Activated T-helper 1 cell treated with anti-CD3 and anti-CD28 coated beads, Interleukin-12 subunit alpha, Interleukin-12 subunit beta, Interleukin-2, Interleukin-4 antibody, amounts not matched to agents 30 ng/mL and 10 ng/mL and 1 ng/mL, durations not matched to agents 14 hours and 24 hours and 36 hours (primary cell): Measurements from ENCODE around the gene GRHPR. TPM values are rescaled to one million over a fixed set of nuclear protein-coding genes. Genes with fewer than 3 reads are reported as not detected.

Source experiments
- DNase-seq: peaks from one replicate; pipeline ENCODE4 v3.0.0; 2021; ENCODE audit warnings: low spot score
- H3K27ac Mint-ChIP-seq: one replicate; pipeline ENCODE4 v1.8.0; 2021; ENCODE audit warnings: mild to moderate bottlenecking, mixed read lengths
- H3K27me3 Mint-ChIP-seq: one replicate; pipeline ENCODE4 v1.8.0; 2022; ENCODE audit warnings: mild to moderate bottlenecking, moderate library complexity, mixed read lengths; ENCODE audit not compliant: insufficient read depth
- H3K36me3 Mint-ChIP-seq: one replicate; pipeline ENCODE4 v1.8.0; 2021; ENCODE audit warnings: low read depth, mixed read lengths
- H3K4me1 Mint-ChIP-seq: one replicate; pipeline ENCODE4 v1.8.0; 2021; ENCODE audit warnings: low read depth, mixed read lengths
- H3K4me3 Mint-ChIP-seq: one replicate; pipeline ENCODE4 v1.8.0; 2021; ENCODE audit warnings: mild to moderate bottlenecking, moderate library complexity, mixed read lengths
- H3K9me3 Mint-ChIP-seq: one replicate; pipeline ENCODE4 v1.8.0; 2021; ENCODE audit warnings: mixed read lengths
- intact Hi-C: fragments of 100-400 bp; cut with micrococcal nuclease; formaldehyde crosslinking; loops from one replicate; pipeline ENCODE4 v1.15.1; 2024
- total RNA-seq: library from RNA; stranded (reverse); gene quantifications from 2 replicates; pipeline ENCODE4 v1.2.3, GENCODE V29; 2022

Gene GRHPR
- total RNA-seq = 74.8 and 75.7 TPM in 2 replicates

- DNase-seq = peak; percentile 86
- peaks cover 14% of the 10 kb centered on the region for H3K4me1 Mint-ChIP-seq
- peaks cover 12% of the 10 kb centered on the region for H3K36me3 Mint-ChIP-seq
- intact Hi-C loops = no loop called here
- peak within 1 kb of the TSS; percentile 97 for H3K4me3 Mint-ChIP-seq
- peak within 1 kb of the TSS; percentile 84 for H3K27ac Mint-ChIP-seq
- no peaks in the 10 kb centered on the region for H3K27me3 Mint-ChIP-seq
- no peaks in the 10 kb centered on the region for H3K9me3 Mint-ChIP-seq
Measured at GRCh38 chr9:37422289-37423104, at the start of gene GRHPR. Gene GRHPR (plus strand): TSS chr9:37422696. CDS start chr9:37422751, 55 bp downstream.

- Mint-ChIP-seq H3K4me3 (no peak overlapping the region), H3K27me3 (peaks cover 9% of the 10 kb centered on the region), H3K4me1 (no peaks in the 10 kb centered on the region), H3K9me3 (no peaks in the 10 kb centered on the region), H3K27ac (no peak overlapping the region), H3K36me3 (no peaks in the 10 kb centered on the region)
- intact Hi-C loops = no loop called here
- no peak for DNase-seq
Measured at GRCh38 chr9:37372839-37373238, 49.7 kb upstream of the GRHPR start.

- Mint-ChIP-seq H3K27ac (no peak overlapping the region), H3K36me3 (no peaks in the 10 kb centered on the region), H3K9me3 (no peaks in the 10 kb centered on the region), H3K27me3 (peaks cover 9% of the 10 kb centered on the region), H3K4me3 (no peak overlapping the region), H3K4me1 (no peaks in the 10 kb centered on the region)
- intact Hi-C loops = no loop called here
- DNase-seq = no peak
Measured at GRCh38 chr9:37373621-37374020, 48.9 kb upstream of the GRHPR start.

GRCh38 chr9:37374892-37375291 lies 47.6 kb upstream of the GRHPR start:
- Mint-ChIP-seq H3K27me3 (peaks cover 10% of the 10 kb centered on the region), H3K4me1 (no peaks in the 10 kb centered on the region), H3K27ac (no peak overlapping the region), H3K4me3 (no peak overlapping the region), H3K9me3 (no peaks in the 10 kb centered on the region), H3K36me3 (no peaks in the 10 kb centered on the region)
- intact Hi-C loops = no loop called here
- no peak for DNase-seq

- DNase-seq = no peak
- no peak overlapping the region for H3K4me3 Mint-ChIP-seq
- no peaks in the 10 kb centered on the region for H3K36me3 Mint-ChIP-seq
- H3K9me3 Mint-ChIP-seq = no peaks in the 10 kb centered on the region
- intact Hi-C loops = no loop called here
- H3K4me1 Mint-ChIP-seq = no peaks in the 10 kb centered on the region
- peaks cover 11% of the 10 kb centered on the region for H3K27me3 Mint-ChIP-seq
- H3K27ac Mint-ChIP-seq = no peak overlapping the region
Measured at GRCh38 chr9:37377688-37378612, 44.5 kb upstream of the GRHPR start.

GRCh38 chr9:37378613-37379004 lies 43.9 kb upstream of the GRHPR start:
- H3K36me3 Mint-ChIP-seq = no peaks in the 10 kb centered on the region

GRCh38 chr9:37379835-37380234 lies 42.7 kb upstream of the GRHPR start:
- Mint-ChIP-seq H3K4me3 (no peak overlapping the region), H3K4me1 (no peaks in the 10 kb centered on the region), H3K36me3 (no peaks in the 10 kb centered on the region), H3K9me3 (no peaks in the 10 kb centered on the region), H3K27ac (no peak overlapping the region), H3K27me3 (peaks cover 9% of the 10 kb centered on the region)
- DNase-seq = no peak
- intact Hi-C loops = no loop called here

More at GRCh38 chr9:37378613-37379004, 43.9 kb upstream of the GRHPR start:
- intact Hi-C loops = no loop called here
- Mint-ChIP-seq H3K4me1 (no peaks in the 10 kb centered on the region), H3K4me3 (no peak overlapping the region), H3K27ac (no peak overlapping the region), H3K27me3 (peaks cover 12% of the 10 kb centered on the region), H3K9me3 (no peaks in the 10 kb centered on the region)
- no peak for DNase-seq

- H3K4me1 Mint-ChIP-seq = no peaks in the 10 kb centered on the region
- intact Hi-C loops = no loop called here
- no peak overlapping the region for H3K27ac Mint-ChIP-seq
- H3K27me3 Mint-ChIP-seq = peaks cover 7% of the 10 kb centered on the region
- no peak for DNase-seq
- H3K9me3 Mint-ChIP-seq = no peaks in the 10 kb centered on the region
- no peaks in the 10 kb centered on the region for H3K36me3 Mint-ChIP-seq
- no peak overlapping the region for H3K4me3 Mint-ChIP-seq
Measured at GRCh38 chr9:37380570-37380969, 41.9 kb upstream of the GRHPR start.

GRCh38 chr9:37381094-37381741 lies 41.3 kb upstream of the GRHPR start:
- Mint-ChIP-seq H3K4me3 (no peak overlapping the region), H3K27ac (no peak overlapping the region), H3K9me3 (no peaks in the 10 kb centered on the region), H3K36me3 (no peaks in the 10 kb centered on the region), H3K27me3 (peaks cover 7% of the 10 kb centered on the region), H3K4me1 (no peaks in the 10 kb centered on the region)
- DNase-seq = no peak
- intact Hi-C loops = no loop called here

- Mint-ChIP-seq H3K27me3 (peaks cover 4% of the 10 kb centered on the region), H3K27ac (no peak overlapping the region), H3K36me3 (no peaks in the 10 kb centered on the region), H3K4me1 (no peaks in the 10 kb centered on the region), H3K4me3 (no peak overlapping the region), H3K9me3 (no peaks in the 10 kb centered on the region)
- DNase-seq = no peak
- intact Hi-C loops = no loop called here
Measured at GRCh38 chr9:37382161-37382981, 40.1 kb upstream of the GRHPR start.

GRCh38 chr9:37382982-37383357 lies 39.5 kb upstream of the GRHPR start:
- no peak overlapping the region for H3K4me3 Mint-ChIP-seq
- intact Hi-C loops = no loop called here
- H3K9me3 Mint-ChIP-seq = no peaks in the 10 kb centered on the region
- no peaks in the 10 kb centered on the region for H3K36me3 Mint-ChIP-seq
- H3K4me1 Mint-ChIP-seq = no peaks in the 10 kb centered on the region
- no peak for DNase-seq
- H3K27me3 Mint-ChIP-seq = peaks cover 4% of the 10 kb centered on the region
- H3K27ac Mint-ChIP-seq = no peak overlapping the region

- Mint-ChIP-seq H3K27ac (no peak overlapping the region), H3K27me3 (peaks cover 4% of the 10 kb centered on the region), H3K36me3 (no peaks in the 10 kb centered on the region), H3K4me3 (no peak overlapping the region), H3K9me3 (no peaks in the 10 kb centered on the region), H3K4me1 (no peaks in the 10 kb centered on the region)
- DNase-seq = no peak
- intact Hi-C loops = no loop called here
Measured at GRCh38 chr9:37383393-37383792, 39.1 kb upstream of the GRHPR start.
